Stimulated activated CD8-positive, alpha-beta memory T cell treated with anti-CD3 and anti-CD28 coated beads, Interleukin-4, amount 100 ng/mL, for 48 hours (primary cell): ENCODE data around the gene OTOG.

Source experiments
- DNase-seq: peaks from one replicate; pipeline ENCODE4 v3.0.0-alpha.2; 2020

The OTOG gene

GRCh38 chr11:17634776-17635550 is 87.9 kb downstream of the OTOG start:
- no peak for DNase-seq

GRCh38 chr11:17635551-17635938 is 88.5 kb downstream of the OTOG start:
- no peak for DNase-seq

GRCh38 chr11:17636721-17637120 is 89.7 kb downstream of the OTOG start:
- no peak for DNase-seq

- DNase-seq: no peak
Measured at GRCh38 chr11:17637901-17638300, 90.8 kb downstream of the OTOG start.

- no peak for DNase-seq
Measured at GRCh38 chr11:17638311-17638710, 91.3 kb downstream of the OTOG start.

- no peak for DNase-seq
Measured at GRCh38 chr11:17639091-17639490, 92.0 kb downstream of the OTOG start.

- DNase-seq: no peak
Measured at GRCh38 chr11:17639781-17640180, 92.7 kb downstream of the OTOG start.

- DNase-seq: no peak
Measured at GRCh38 chr11:17640493-17641164, 93.6 kb downstream of the OTOG start.

- DNase-seq: no peak
Measured at GRCh38 chr11:17641792-17642350, 94.8 kb downstream of the OTOG start.

GRCh38 chr11:17642370-17642769 is 95.3 kb downstream of the OTOG start:
- no peak for DNase-seq

GRCh38 chr11:17642980-17643379 is 95.9 kb downstream of the OTOG start:
- DNase-seq: no peak

- DNase-seq: no peak
Measured at GRCh38 chr11:17643506-17644405, 96.7 kb downstream of the OTOG start.

- DNase-seq: no peak
Measured at GRCh38 chr11:17645190-17645970, 98.3 kb downstream of the OTOG start.

- no peak for DNase-seq
Measured at GRCh38 chr11:17646451-17647145, 99.5 kb downstream of the OTOG start.

GRCh38 chr11:17648528-17648927 is 101.5 kb downstream of the OTOG start:
- DNase-seq: no peak

GRCh38 chr11:17649261-17649660 is 102.2 kb downstream of the OTOG start:
- no peak for DNase-seq

- DNase-seq: no peak
Measured at GRCh38 chr11:17649696-17650095, 102.6 kb downstream of the OTOG start.

GRCh38 chr11:17650127-17650911 is 103.3 kb downstream of the OTOG start:
- DNase-seq: no peak

GRCh38 chr11:17651061-17651460 is 104.0 kb downstream of the OTOG start:
- no peak for DNase-seq

- no peak for DNase-seq
Measured at GRCh38 chr11:17651681-17652080, 104.6 kb downstream of the OTOG start.

GRCh38 chr11:17652556-17652955 is 105.5 kb downstream of the OTOG start:
- DNase-seq: no peak
